H9 (cell line): ENCODE results near the gene ZSWIM6. TPM values are rescaled to one million over a fixed set of nuclear protein-coding genes. Genes with fewer than 3 reads are reported as not detected.

Experiments used
- DNase-seq: peaks from one replicate; pipeline ENCODE4 v3.0.0-alpha.2; 2017
- H2AFZ ChIP-seq: one replicate; pipeline ENCODE4 v1.6.1; 2013; ENCODE audit warnings: mild to moderate bottlenecking, low read length, control low read depth, moderate library complexity
- H2AK5ac ChIP-seq: 2 replicates; pipeline ENCODE4 v1.6.1; 2013; ENCODE audit warnings: low read length, control low read depth, mixed read lengths; ENCODE audit not compliant: insufficient read length
- H2BK120ac ChIP-seq: one replicate; pipeline ENCODE4 v1.6.1; 2013; ENCODE audit warnings: low read depth, mild to moderate bottlenecking, low read length, control low read depth, inconsistent platforms; ENCODE audit not compliant: poor library complexity, severe bottlenecking
- H2BK12ac ChIP-seq: 2 replicates; pipeline ENCODE4 v1.6.1; 2013; ENCODE audit warnings: low read length, control low read depth, mixed read lengths, low read depth; ENCODE audit not compliant: insufficient read length
- H2BK15ac ChIP-seq: 2 replicates; pipeline ENCODE4 v1.6.1; 2013; ENCODE audit warnings: low read depth, low read length, control low read depth
- H2BK20ac ChIP-seq: one replicate; pipeline ENCODE4 v1.6.1; 2013; ENCODE audit warnings: low read depth, mild to moderate bottlenecking, low read length, control low read depth, inconsistent platforms; ENCODE audit not compliant: poor library complexity, severe bottlenecking
- H2BK5ac ChIP-seq: 2 replicates; pipeline ENCODE4 v1.6.1; 2013; ENCODE audit warnings: low read length, control low read depth, mixed read lengths; ENCODE audit not compliant: insufficient read length
- H3K14ac ChIP-seq: 2 replicates; pipeline ENCODE4 v1.6.1; 2013; ENCODE audit warnings: low read length, control low read depth; ENCODE audit not compliant: insufficient read depth
- H3K18ac ChIP-seq: 2 replicates; pipeline ENCODE4 v1.6.1; 2013; ENCODE audit warnings: low read depth, mild to moderate bottlenecking, mixed read lengths, low read length, control low read depth; ENCODE audit not compliant: insufficient read length
- H3K23ac ChIP-seq: 2 replicates; pipeline ENCODE4 v1.6.1; 2013; ENCODE audit warnings: low read length, control low read depth, mixed read lengths, low read depth; ENCODE audit not compliant: insufficient read length
- H3K23me2 ChIP-seq: 2 replicates; pipeline ENCODE4 v1.6.1; 2013; ENCODE audit warnings: low read depth, mild to moderate bottlenecking, mixed read lengths, low read length, control low read depth; ENCODE audit not compliant: insufficient read length, poor library complexity, severe bottlenecking
- H3K27ac ChIP-seq: 2 replicates; pipeline ENCODE4 v1.5.1; 2013; ENCODE audit warnings: low read length, control low read depth, mixed read lengths, low read depth; ENCODE audit not compliant: insufficient read length
- H3K27me3 ChIP-seq: 2 replicates; pipeline ENCODE4 v1.6.1; 2013; ENCODE audit warnings: low read length, control low read depth, inconsistent platforms; ENCODE audit not compliant: insufficient read depth
- H3K4ac ChIP-seq: 2 replicates; pipeline ENCODE4 v1.6.1; 2013; ENCODE audit warnings: low read depth, mild to moderate bottlenecking, control low read depth, inconsistent platforms, low read length, moderate library complexity
- H3K4me1 ChIP-seq: 2 replicates; pipeline ENCODE4 v1.6.1; 2013; ENCODE audit warnings: low read length, control low read depth, inconsistent platforms; ENCODE audit not compliant: insufficient read depth
- H3K4me2 ChIP-seq: 2 replicates; pipeline ENCODE4 v1.6.1; 2013; ENCODE audit warnings: low read length, control low read depth, mixed read lengths; ENCODE audit not compliant: insufficient read length, insufficient read depth
- H3K56ac ChIP-seq: 2 replicates; pipeline ENCODE4 v1.6.1; 2013; ENCODE audit warnings: low read depth, mild to moderate bottlenecking, mixed read lengths, low read length, control low read depth; ENCODE audit not compliant: insufficient read length
- H3K79me1 ChIP-seq: 2 replicates; pipeline ENCODE4 v1.6.1; 2013; ENCODE audit warnings: low read depth, mild to moderate bottlenecking, moderate library complexity, low read length, control low read depth, inconsistent platforms; ENCODE audit not compliant: insufficient read depth, poor library complexity, severe bottlenecking
- H3K79me2 ChIP-seq: 2 replicates; pipeline ENCODE4 v1.6.1; 2013; ENCODE audit warnings: low read length, control low read depth, inconsistent platforms; ENCODE audit not compliant: insufficient read depth
- H3K9ac ChIP-seq: 2 replicates; pipeline ENCODE4 v1.6.1; 2013; ENCODE audit warnings: low read length, control low read depth, mixed read lengths; ENCODE audit not compliant: insufficient read length; ENCODE audit errors: extremely low read depth
- H3K9me3 ChIP-seq: one replicate; pipeline ENCODE4 v1.6.1; 2013; ENCODE audit warnings: low read depth, low read length, inconsistent platforms; ENCODE audit not compliant: control insufficient read depth
- H3T11ph ChIP-seq: one replicate; pipeline ENCODE4 v1.6.1; 2013; ENCODE audit warnings: mild to moderate bottlenecking, low read length, control low read depth, inconsistent platforms
- H4K20me1 ChIP-seq: one replicate; pipeline ENCODE4 v1.6.1; 2013; ENCODE audit not compliant: control insufficient read depth, insufficient read length, insufficient read depth
- H4K5ac ChIP-seq: 2 replicates; pipeline ENCODE4 v1.6.1; 2013; ENCODE audit warnings: low read depth, mild to moderate bottlenecking, mixed read lengths, low read length, control low read depth; ENCODE audit not compliant: insufficient read length
- H4K8ac ChIP-seq: replicated peaks from 2 replicates; pipeline ENCODE4 v1.6.1; 2013; ENCODE audit warnings: low read length, control low read depth, mixed read lengths, low read depth; ENCODE audit not compliant: insufficient read length
- H4K91ac ChIP-seq: 2 replicates; pipeline ENCODE4 v1.6.1; 2013; ENCODE audit warnings: low read depth, mild to moderate bottlenecking, moderate library complexity, mixed read lengths, low read length, control low read depth; ENCODE audit not compliant: insufficient read length
- H3K27ac Mint-ChIP-seq, 3 experiments: 2 replicates in 2 of 3; 3 replicates in 1 of 3; pipeline ENCODE4 v1.8.0; 2020 to 2021; ENCODE audit warnings: mixed read lengths in 3 of 3, mild to moderate bottlenecking in 1 of 3, moderate library complexity in 1 of 3
- H3K27me3 Mint-ChIP-seq: 2 replicates; pipeline ENCODE4 v1.8.0; 2021; ENCODE audit warnings: low read depth, mild to moderate bottlenecking, moderate library complexity, mixed read lengths
- H3K36me3 Mint-ChIP-seq, 3 experiments: 2 replicates in 2 of 3; 3 replicates in 1 of 3; pipeline ENCODE4 v1.8.0; 2020 to 2021; ENCODE audit warnings: low read depth in 3 of 3, mixed read lengths in 3 of 3; ENCODE audit not compliant: insufficient read depth in 1 of 3
- H3K4me1 Mint-ChIP-seq, 2 experiments: 2 replicates each; pipeline ENCODE4 v1.8.0; 2020; ENCODE audit warnings: mixed read lengths in 2 of 2
- H3K4me3 Mint-ChIP-seq, 2 experiments: 2 replicates in 1 of 2; 3 replicates in 1 of 2; pipeline ENCODE4 v1.8.0; 2020 to 2021; ENCODE audit warnings: mild to moderate bottlenecking in 2 of 2, mixed read lengths in 2 of 2, moderate library complexity in 1 of 2
- H3K9me3 Mint-ChIP-seq, 2 experiments: 2 replicates in 1 of 2; 3 replicates in 1 of 2; pipeline ENCODE4 v1.8.0; 2020; ENCODE audit warnings: mild to moderate bottlenecking in 2 of 2, mixed read lengths in 2 of 2, moderate library complexity in 1 of 2
- WGBS: extraction: QIAGEN DNeasy Blood & Tissue Kit; methylation state at CpG from one replicate; pipeline ENCODE4 v1.1.7; 2013; ENCODE audit warnings: missing lambda C conversion rate, low lambda C conversion rate, mixed read lengths; ENCODE audit not compliant: insufficient read length; ENCODE audit errors: extremely low coverage; 5-methylcytosine and 5-hydroxymethylcytosine counted together
- total RNA-seq: library from RNA; stranded (reverse); gene quantifications from 2 replicates; pipeline ENCODE4 v1.2.1, GENCODE V29; 2021
- TF ChIP-seq, protein P1 (sequence below): fragments of 200-600 bp; sonication (generic); conservative IDR thresholded peaks from 3 replicates; pipeline ENCODE4 v1.8.0; 2021; ENCODE audit warnings: antibody characterized with exemption, mild to moderate bottlenecking

Gene ZSWIM6
- total RNA-seq, 1 experiment from 2014 or later: 11.5 TPM

DNA sequence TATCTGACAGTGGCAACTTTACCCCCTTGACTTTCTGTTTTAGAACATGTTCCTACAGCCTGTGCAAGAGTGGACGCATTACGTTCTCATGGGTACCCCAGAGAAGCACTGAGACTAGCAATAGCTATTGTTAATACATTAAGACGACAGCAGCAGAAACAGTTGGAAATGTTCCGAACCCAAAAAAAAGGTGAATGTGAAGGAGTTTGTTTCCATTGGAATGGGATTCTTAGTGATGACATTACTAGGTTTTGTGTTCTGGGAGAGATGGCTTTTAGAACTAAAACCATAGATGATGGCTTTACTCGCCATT lies 194.1 kb downstream of the ZSWIM6 start:
- H3K27ac Mint-ChIP-seq: no peak overlapping the region
- H3K79me1 ChIP-seq: no peaks in the 10 kb centered on the region
- no peaks in the 10 kb centered on the region for H4K20me1 ChIP-seq
- no peak overlapping the region for H3K4me3 Mint-ChIP-seq
- no peak overlapping the region for H2AFZ ChIP-seq
- H3K9me3 Mint-ChIP-seq: no peaks in the 10 kb centered on the region
- no peak overlapping the region for H3K27ac ChIP-seq
- no peak overlapping the region for H2AK5ac ChIP-seq
- no peaks in the 10 kb centered on the region for H3K27me3 ChIP-seq
- no peak for DNase-seq
- H2BK120ac ChIP-seq: no peak overlapping the region
- H3K23ac ChIP-seq: no peak overlapping the region
- no peaks in the 10 kb centered on the region for H3K79me2 ChIP-seq
- peaks cover 7 to 9% of the 10 kb centered on the region in 2 experiments for H3K4me1 Mint-ChIP-seq
- no peak overlapping the region for H4K91ac ChIP-seq
- no peaks in the 10 kb centered on the region for H3K27me3 Mint-ChIP-seq
- no peak overlapping the region for H3K18ac ChIP-seq
- H2BK5ac ChIP-seq: no peak overlapping the region
- H3T11ph ChIP-seq: no peak overlapping the region
- H3K9ac ChIP-seq: no peak overlapping the region
- WGBS: no CpG with 5 or more reads among the region's 5 CpGs
- H2BK12ac ChIP-seq: no peak overlapping the region
- no peaks in the 10 kb centered on the region for H3K23me2 ChIP-seq
- H3K4me2 ChIP-seq: no peak overlapping the region
- H2BK20ac ChIP-seq: no peak overlapping the region
- H3K9me3 ChIP-seq: no peaks in the 10 kb centered on the region
- no peak overlapping the region for H3K4ac ChIP-seq
- H3K56ac ChIP-seq: no peak overlapping the region
- H3K14ac ChIP-seq: no peak overlapping the region
- H3K36me3 Mint-ChIP-seq: peaks cover 0 to 3% (median 2%) of the 10 kb centered on the region in 3 experiments; a peak in 2 of 7 replicates
- no peak overlapping the region for H4K8ac ChIP-seq
- H3K4me1 ChIP-seq: no peaks in the 10 kb centered on the region
- TF ChIP-seq, protein P1, sequence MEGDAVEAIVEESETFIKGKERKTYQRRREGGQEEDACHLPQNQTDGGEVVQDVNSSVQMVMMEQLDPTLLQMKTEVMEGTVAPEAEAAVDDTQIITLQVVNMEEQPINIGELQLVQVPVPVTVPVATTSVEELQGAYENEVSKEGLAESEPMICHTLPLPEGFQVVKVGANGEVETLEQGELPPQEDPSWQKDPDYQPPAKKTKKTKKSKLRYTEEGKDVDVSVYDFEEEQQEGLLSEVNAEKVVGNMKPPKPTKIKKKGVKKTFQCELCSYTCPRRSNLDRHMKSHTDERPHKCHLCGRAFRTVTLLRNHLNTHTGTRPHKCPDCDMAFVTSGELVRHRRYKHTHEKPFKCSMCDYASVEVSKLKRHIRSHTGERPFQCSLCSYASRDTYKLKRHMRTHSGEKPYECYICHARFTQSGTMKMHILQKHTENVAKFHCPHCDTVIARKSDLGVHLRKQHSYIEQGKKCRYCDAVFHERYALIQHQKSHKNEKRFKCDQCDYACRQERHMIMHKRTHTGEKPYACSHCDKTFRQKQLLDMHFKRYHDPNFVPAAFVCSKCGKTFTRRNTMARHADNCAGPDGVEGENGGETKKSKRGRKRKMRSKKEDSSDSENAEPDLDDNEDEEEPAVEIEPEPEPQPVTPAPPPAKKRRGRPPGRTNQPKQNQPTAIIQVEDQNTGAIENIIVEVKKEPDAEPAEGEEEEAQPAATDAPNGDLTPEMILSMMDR: no peak
- H2BK15ac ChIP-seq: no peak overlapping the region
- H4K5ac ChIP-seq: no peak overlapping the region
